Loucy (cell line): Measurements from ENCODE around the gene TREX2.

Source experiments
- H2AFZ ChIP-seq: fragments of 200-600 bp; sonication (generic); 2 replicates; pipeline ENCODE4 v1.6.0; 2016; ENCODE audit warnings: antibody characterized with exemption, mild to moderate bottlenecking, low read length, moderate library complexity
- H3F3A ChIP-seq: fragments of 200-600 bp; 2 replicates; pipeline ENCODE4 v1.6.0; 2016; ENCODE audit warnings: antibody characterized with exemption, low read depth, mild to moderate bottlenecking
- H3K27me3 ChIP-seq: fragments of 200-600 bp; sonication (generic); 2 replicates; pipeline ENCODE4 v1.6.1; 2014; ENCODE audit warnings: low read length, mild to moderate bottlenecking; ENCODE audit not compliant: insufficient read depth, poor library complexity, severe bottlenecking
- H3K36me3 ChIP-seq: fragments of 200-600 bp; sonication (generic); 2 replicates; pipeline ENCODE4 v1.6.1; 2016; ENCODE audit warnings: low read length; ENCODE audit not compliant: insufficient read depth
- H3K4me1 ChIP-seq: fragments of 200-600 bp; sonication (generic); 2 replicates; pipeline ENCODE4 v1.5.1; 2014; ENCODE audit warnings: low read length, mild to moderate bottlenecking; ENCODE audit not compliant: insufficient read depth, poor library complexity, severe bottlenecking
- H3K4me2 ChIP-seq: fragments of 200-600 bp; sonication (generic); 2 replicates; pipeline ENCODE4 v1.6.0; 2014; ENCODE audit warnings: antibody characterized with exemption, low read length, low read depth, mild to moderate bottlenecking; ENCODE audit not compliant: poor library complexity, severe bottlenecking
- H3K4me3 ChIP-seq: fragments of 200-600 bp; sonication (generic); 2 replicates; pipeline ENCODE4 v1.5.1; 2014; ENCODE audit warnings: low read length, mild to moderate bottlenecking, mixed read lengths; ENCODE audit not compliant: poor library complexity, severe bottlenecking
- H3K79me2 ChIP-seq: fragments of 200-600 bp; sonication (generic); 2 replicates; pipeline ENCODE4 v1.6.1; 2014; ENCODE audit warnings: low read length; ENCODE audit not compliant: insufficient read depth
- H3K9ac ChIP-seq: fragments of 200-600 bp; sonication (generic); 2 replicates; pipeline ENCODE4 v1.6.0; 2014; ENCODE audit warnings: mild to moderate bottlenecking, low read depth, low read length, moderate library complexity; ENCODE audit not compliant: poor library complexity, severe bottlenecking
- H3K9me2 ChIP-seq: fragments of 200-600 bp; sonication (generic); replicated peaks from 2 replicates; pipeline ENCODE4 v1.6.1; 2016; ENCODE audit warnings: low read depth, low read length, mixed read lengths
- H3K9me3 ChIP-seq: fragments of 200-600 bp; sonication (generic); 2 replicates; pipeline ENCODE4 v1.6.1; 2014; ENCODE audit warnings: mild to moderate bottlenecking, antibody characterized with exemption, low read length, low read depth; ENCODE audit not compliant: insufficient read depth
- H4K20me1 ChIP-seq: fragments of 200-600 bp; sonication (generic); 2 replicates; pipeline ENCODE4 v1.6.0; 2014; ENCODE audit warnings: antibody characterized with exemption, low read length, mild to moderate bottlenecking; ENCODE audit not compliant: insufficient read depth, poor library complexity, severe bottlenecking
- CTCF ChIP-seq: fragments of 200-600 bp; sonication (generic); conservative IDR thresholded peaks from 2 replicates; pipeline ENCODE4 v1.5.1; 2014; ENCODE audit warnings: mild to moderate bottlenecking, antibody characterized with exemption, low read length
- EZH2phosphoT487 ChIP-seq: fragments of 200-600 bp; IDR thresholded peaks from 2 replicates; pipeline ENCODE4 v1.6.1; 2018; ENCODE audit warnings: antibody characterized with exemption, mild to moderate bottlenecking, moderate library complexity, borderline replicate concordance

The TREX2 gene

GRCh38 chrX:153487590-153488071, 41.8 kb upstream of the TREX2 start:
- H2AFZ ChIP-seq: no peak overlapping the region
- no peaks in the 10 kb centered on the region for H3K36me3 ChIP-seq
- H3K9me2 ChIP-seq: no peaks in the 10 kb centered on the region
- H3K4me3 ChIP-seq: no peak overlapping the region
- H3K4me1 ChIP-seq: no peaks in the 10 kb centered on the region
- H3K9me3 ChIP-seq: no peaks in the 10 kb centered on the region
- H4K20me1 ChIP-seq: no peaks in the 10 kb centered on the region
- TF ChIP-seq EZH2phosphoT487: no peak
- no peak overlapping the region for H3K9ac ChIP-seq
- no peaks in the 10 kb centered on the region for H3K79me2 ChIP-seq
- no peaks in the 10 kb centered on the region for H3K27me3 ChIP-seq
- H3F3A ChIP-seq: no peaks in the 10 kb centered on the region
- H3K4me2 ChIP-seq: no peak overlapping the region

GRCh38 chrX:153486171-153486570, 40.3 kb upstream of the TREX2 start:
- no peaks in the 10 kb centered on the region for H3K79me2 ChIP-seq
- no peaks in the 10 kb centered on the region for H3K4me1 ChIP-seq
- H3K4me2 ChIP-seq: no peak overlapping the region
- H3K9ac ChIP-seq: no peak overlapping the region
- no peaks in the 10 kb centered on the region for H3K9me3 ChIP-seq
- TF ChIP-seq EZH2phosphoT487 (no peak), CTCF (no peak)
- no peaks in the 10 kb centered on the region for H3K9me2 ChIP-seq
- no peak overlapping the region for H3K4me3 ChIP-seq
- H3F3A ChIP-seq: no peaks in the 10 kb centered on the region
- H3K27me3 ChIP-seq: no peaks in the 10 kb centered on the region
- H4K20me1 ChIP-seq: no peaks in the 10 kb centered on the region
- H2AFZ ChIP-seq: no peak overlapping the region
- H3K36me3 ChIP-seq: no peaks in the 10 kb centered on the region

GRCh38 chrX:153485396-153486080, 39.7 kb upstream of the TREX2 start:
- Histone ChIP-seq H3K9me2 (no peaks in the 10 kb centered on the region), H3K27me3 (no peaks in the 10 kb centered on the region), H4K20me1 (no peaks in the 10 kb centered on the region), H3K4me3 (no peak overlapping the region), H3K79me2 (no peaks in the 10 kb centered on the region), H3F3A (no peaks in the 10 kb centered on the region), H3K9me3 (no peaks in the 10 kb centered on the region), H3K4me2 (no peak overlapping the region), H2AFZ (no peak overlapping the region), H3K36me3 (no peaks in the 10 kb centered on the region), H3K9ac (no peak overlapping the region), H3K4me1 (no peaks in the 10 kb centered on the region)
- TF ChIP-seq EZH2phosphoT487 (no peak), CTCF (no peak)
